ENCODE measurements around the gene ALG3.
"Not testable (repeated sequence)": the region's sequence is repeated elsewhere in the genome, so short reads cannot be mapped to it uniquely, and the experiment has no call there.

The ALG3 gene

GRCh38 chr3:184275961-184276910 lies 27.5 kb upstream of the ALG3 start, which contains the start of gene ECE2:
Gene ECE2, plus strand, starts transcription at chr3:184276022. Its CDS starts 132 bp downstream, at chr3:184276154.
- H3K27me3 ChIP-seq (ENCODE audit: control insufficient read depth in 1 of 2, insufficient read depth in 2 of 2, low read length in 2 of 2) = peaks cover 10 to 24% of the 10 kb centered on the region in 2 donors
- no peaks in the 10 kb centered on the region for H3K9me3 ChIP-seq (ENCODE audit: low read length)
- H3K36me3 ChIP-seq (ENCODE audit: insufficient read depth, low read length) = no peaks in the 10 kb centered on the region
- no peak within 1 kb of the TSS for H3K4me3 ChIP-seq (ENCODE audit: low read depth in 1 of 2, low read length in 2 of 2)
- H3K9ac ChIP-seq (ENCODE audit: low read length) = no peak within 1 kb of the TSS
- H3K27ac ChIP-seq (ENCODE audit: low read depth, low read length) = no peak within 1 kb of the TSS
- H3K4me1 ChIP-seq (ENCODE audit: insufficient read depth, low read length) = no peaks in the 10 kb centered on the region

GRCh38 chr3:184275381-184275701 lies 26.6 kb upstream of the ALG3 start:
- no peak overlapping the region for H3K9ac ChIP-seq (ENCODE audit: low read length)
- no peaks in the 10 kb centered on the region for H3K36me3 ChIP-seq (ENCODE audit: insufficient read depth, low read length)
- no peaks in the 10 kb centered on the region for H3K4me1 ChIP-seq (ENCODE audit: insufficient read depth, low read length)
- H3K9me3 ChIP-seq (ENCODE audit: low read length) = no peaks in the 10 kb centered on the region
- no peak overlapping the region for H3K27ac ChIP-seq (ENCODE audit: low read depth, low read length)
- no peak overlapping the region for H3K4me3 ChIP-seq (ENCODE audit: low read depth in 1 of 2, low read length in 2 of 2)
- peaks cover 10 to 24% of the 10 kb centered on the region in 2 donors for H3K27me3 ChIP-seq (ENCODE audit: control insufficient read depth in 1 of 2, insufficient read depth in 2 of 2, low read length in 2 of 2)

- Histone ChIP-seq H3K27ac (ENCODE audit: low read depth, low read length) (no peak overlapping the region), H3K4me1 (ENCODE audit: insufficient read depth, low read length) (no peaks in the 10 kb centered on the region), H3K27me3 (ENCODE audit: control insufficient read depth in 1 of 2, insufficient read depth in 2 of 2, low read length in 2 of 2) (peaks cover 10 to 23% of the 10 kb centered on the region in 2 donors), H3K4me3 (ENCODE audit: low read depth in 1 of 2, low read length in 2 of 2) (no peak overlapping the region), H3K9me3 (ENCODE audit: low read length) (no peaks in the 10 kb centered on the region), H3K36me3 (ENCODE audit: insufficient read depth, low read length) (no peaks in the 10 kb centered on the region), H3K9ac (ENCODE audit: low read length) (no peak overlapping the region)
Measured at GRCh38 chr3:184272269-184272668, 23.5 kb upstream of the ALG3 start.

GRCh38 chr3:184267249-184267648 lies 18.5 kb upstream of the ALG3 start:
- peaks cover 10 to 21% of the 10 kb centered on the region in 2 donors for H3K27me3 ChIP-seq (ENCODE audit: control insufficient read depth in 1 of 2, insufficient read depth in 2 of 2, low read length in 2 of 2)
- H3K27ac ChIP-seq (ENCODE audit: low read depth, low read length) = not testable (repeated sequence)

GRCh38 chr3:184262764-184263179 lies 14.0 kb upstream of the ALG3 start:
- H3K27me3 ChIP-seq (ENCODE audit: control insufficient read depth in 1 of 2, insufficient read depth in 2 of 2, low read length in 2 of 2) = peaks cover 32 to 58% of the 10 kb centered on the region in 2 donors
- no peak overlapping the region for H3K9ac ChIP-seq (ENCODE audit: low read length)
- H3K9me3 ChIP-seq (ENCODE audit: low read length) = no peaks in the 10 kb centered on the region
- no peaks in the 10 kb centered on the region for H3K36me3 ChIP-seq (ENCODE audit: insufficient read depth, low read length)
- H3K4me3 ChIP-seq (ENCODE audit: low read depth in 1 of 2, low read length in 2 of 2) = no peak overlapping the region
- H3K4me1 ChIP-seq (ENCODE audit: insufficient read depth, low read length) = peaks cover 4% of the 10 kb centered on the region
- H3K27ac ChIP-seq (ENCODE audit: low read depth, low read length) = no peak overlapping the region

More at GRCh38 chr3:184267249-184267648, 18.5 kb upstream of the ALG3 start:
- H3K9me3 ChIP-seq (ENCODE audit: low read length); H3K9ac ChIP-seq (ENCODE audit: low read length); H3K36me3 ChIP-seq (ENCODE audit: insufficient read depth, low read length); H3K4me1 ChIP-seq (ENCODE audit: insufficient read depth, low read length); H3K4me3 ChIP-seq (ENCODE audit: low read depth in 1 of 2, low read length in 2 of 2): not testable (repeated sequence)

GRCh38 chr3:184261854-184262763 lies 13.3 kb upstream of the ALG3 start:
- Histone ChIP-seq H3K9ac (ENCODE audit: low read length) (no peak overlapping the region), H3K4me3 (ENCODE audit: low read depth in 1 of 2, low read length in 2 of 2) (peak overlapping the region in 1 of 2 donors; percentile 20), H3K4me1 (ENCODE audit: insufficient read depth, low read length) (peaks cover 4% of the 10 kb centered on the region), H3K27ac (ENCODE audit: low read depth, low read length) (no peak overlapping the region), H3K27me3 (ENCODE audit: control insufficient read depth in 1 of 2, insufficient read depth in 2 of 2, low read length in 2 of 2) (peaks cover 32 to 65% of the 10 kb centered on the region in 2 donors), H3K36me3 (ENCODE audit: insufficient read depth, low read length) (no peaks in the 10 kb centered on the region), H3K9me3 (ENCODE audit: low read length) (no peaks in the 10 kb centered on the region)

- H3K9me3 ChIP-seq (ENCODE audit: low read length) = no peaks in the 10 kb centered on the region
- H3K4me1 ChIP-seq (ENCODE audit: insufficient read depth, low read length) = peaks cover 4% of the 10 kb centered on the region
- H3K27me3 ChIP-seq (ENCODE audit: control insufficient read depth in 1 of 2, insufficient read depth in 2 of 2, low read length in 2 of 2) = peaks cover 32 to 66% of the 10 kb centered on the region in 2 donors
- H3K27ac ChIP-seq (ENCODE audit: low read depth, low read length) = no peak within 1 kb of the TSS
- H3K9ac ChIP-seq (ENCODE audit: low read length) = no peak within 1 kb of the TSS
- no peaks in the 10 kb centered on the region for H3K36me3 ChIP-seq (ENCODE audit: insufficient read depth, low read length)
- H3K4me3 ChIP-seq (ENCODE audit: low read depth in 1 of 2, low read length in 2 of 2) = peak within 1 kb of the TSS in 1 of 2 donors; percentile 20
Measured at GRCh38 chr3:184261270-184261853, 12.6 kb upstream of the ALG3 start, which contains the start of gene CAMK2N2. Gene CAMK2N2, minus strand, starts transcription at chr3:184261553. Its CDS starts 268 bp downstream, at chr3:184261285.

GRCh38 chr3:184260724-184261269 lies 12.0 kb upstream of the ALG3 start:
- Histone ChIP-seq H3K27me3 (ENCODE audit: control insufficient read depth in 1 of 2, insufficient read depth in 2 of 2, low read length in 2 of 2) (peaks cover 32 to 66% of the 10 kb centered on the region in 2 donors), H3K4me3 (ENCODE audit: low read depth in 1 of 2, low read length in 2 of 2) (peak overlapping the region in 1 of 2 donors; percentile 13), H3K36me3 (ENCODE audit: insufficient read depth, low read length) (no peaks in the 10 kb centered on the region), H3K9me3 (ENCODE audit: low read length) (no peaks in the 10 kb centered on the region), H3K27ac (ENCODE audit: low read depth, low read length) (no peak overlapping the region), H3K4me1 (ENCODE audit: insufficient read depth, low read length) (peaks cover 4% of the 10 kb centered on the region), H3K9ac (ENCODE audit: low read length) (no peak overlapping the region)

- Histone ChIP-seq H3K4me1 (ENCODE audit: insufficient read depth, low read length) (peaks cover 4% of the 10 kb centered on the region), H3K27ac (ENCODE audit: low read depth, low read length) (no peak overlapping the region), H3K9ac (ENCODE audit: low read length) (no peak overlapping the region), H3K9me3 (ENCODE audit: low read length) (no peaks in the 10 kb centered on the region), H3K36me3 (ENCODE audit: insufficient read depth, low read length) (no peaks in the 10 kb centered on the region), H3K4me3 (ENCODE audit: low read depth in 1 of 2, low read length in 2 of 2) (no peak overlapping the region), H3K27me3 (ENCODE audit: control insufficient read depth in 1 of 2, insufficient read depth in 2 of 2, low read length in 2 of 2) (peaks cover 32 to 62% of the 10 kb centered on the region in 2 donors)
Measured at GRCh38 chr3:184259878-184260723, 11.3 kb upstream of the ALG3 start.

GRCh38 chr3:184259396-184259877 lies 10.7 kb upstream of the ALG3 start:
- no peak overlapping the region for H3K9ac ChIP-seq (ENCODE audit: low read length)
- no peaks in the 10 kb centered on the region for H3K36me3 ChIP-seq (ENCODE audit: insufficient read depth, low read length)
- no peak overlapping the region for H3K4me3 ChIP-seq (ENCODE audit: low read depth in 1 of 2, low read length in 2 of 2)
- no peaks in the 10 kb centered on the region for H3K9me3 ChIP-seq (ENCODE audit: low read length)
- peaks cover 32 to 59% of the 10 kb centered on the region in 2 donors for H3K27me3 ChIP-seq (ENCODE audit: control insufficient read depth in 1 of 2, insufficient read depth in 2 of 2, low read length in 2 of 2)
- peaks cover 4% of the 10 kb centered on the region for H3K4me1 ChIP-seq (ENCODE audit: insufficient read depth, low read length)
- H3K27ac ChIP-seq (ENCODE audit: low read depth, low read length) = no peak overlapping the region

Data from muscle layer of colon (tissue), 2 donors.